SIG-M5 treated with dmso at 0.1 percent for 504 hours (cell line): ENCODE measurements around the gene RNF13.
A peak's percentile ranks its signal among the peaks of the same experiment; 100 is the strongest.
"Not testable (repeated sequence)": the region's sequence is repeated elsewhere in the genome, so short reads cannot be mapped to it uniquely, and the experiment has no call there.

Source experiments
- DNase-seq: peaks from one replicate; lab custom pipeline; 2025; ENCODE audit not compliant: unreplicated experiment; lab: John Stamatoyannopoulos, UW

RNF13 gene

DNA sequence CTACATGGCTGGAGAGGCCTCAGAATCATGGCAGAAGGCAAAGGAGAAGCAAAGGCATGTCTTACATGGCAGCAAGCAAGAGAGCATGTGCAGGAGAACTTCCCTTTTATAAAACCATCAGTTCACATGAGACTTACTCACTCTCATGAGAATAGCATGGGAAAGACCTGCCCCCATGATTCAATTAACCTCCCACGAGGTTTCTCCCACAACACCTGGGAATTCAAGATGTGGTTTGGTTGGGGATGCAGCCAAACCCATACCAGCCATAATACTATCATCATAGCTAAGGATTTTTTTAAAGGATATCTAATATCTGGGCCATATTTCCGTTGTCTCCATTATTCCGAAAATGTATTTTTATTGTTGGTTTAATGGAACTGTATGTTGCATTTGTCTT, 26.5 kb downstream of the RNF13 start:
- DNase-seq = not testable (repeated sequence)

DNA sequence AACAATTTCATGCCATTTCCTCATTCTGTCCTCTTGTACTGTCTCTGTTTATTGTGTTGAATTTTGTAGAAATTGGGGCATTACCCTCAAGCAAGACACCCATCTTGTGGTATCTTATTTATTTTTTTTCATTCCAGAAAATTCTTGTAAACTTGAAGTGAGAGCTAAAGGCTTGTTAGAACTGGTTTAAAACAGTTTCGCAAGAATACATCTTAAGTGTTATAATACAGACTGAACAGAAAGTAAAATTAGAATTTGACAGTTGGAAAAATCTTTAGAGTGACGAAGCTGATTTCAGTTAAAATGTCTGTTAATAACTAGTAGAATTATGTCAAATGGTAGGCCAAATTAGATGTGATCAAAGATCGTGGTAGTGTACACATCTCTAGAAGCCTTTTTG, 26.9 kb downstream of the RNF13 start:
- no peak for DNase-seq

DNA sequence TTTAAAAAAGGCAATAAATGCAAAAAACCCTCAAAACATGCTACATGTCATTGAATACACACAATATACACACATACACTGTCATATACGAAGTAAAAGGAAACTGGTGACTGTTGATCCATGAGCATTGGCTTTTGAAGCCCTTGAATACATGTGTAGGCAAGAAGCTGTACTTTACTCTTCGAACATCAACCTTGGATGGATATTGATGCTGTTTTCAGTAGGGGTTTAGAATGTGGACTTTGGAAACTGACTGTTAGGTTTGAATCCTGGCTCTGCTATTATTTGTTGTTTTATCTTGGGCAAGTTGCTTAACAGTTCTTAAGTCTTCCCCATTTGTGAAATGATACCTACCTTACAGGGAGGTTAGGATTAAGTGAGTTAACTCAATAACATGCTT, 30.5 kb downstream of the RNF13 start:
- no peak for DNase-seq

DNA sequence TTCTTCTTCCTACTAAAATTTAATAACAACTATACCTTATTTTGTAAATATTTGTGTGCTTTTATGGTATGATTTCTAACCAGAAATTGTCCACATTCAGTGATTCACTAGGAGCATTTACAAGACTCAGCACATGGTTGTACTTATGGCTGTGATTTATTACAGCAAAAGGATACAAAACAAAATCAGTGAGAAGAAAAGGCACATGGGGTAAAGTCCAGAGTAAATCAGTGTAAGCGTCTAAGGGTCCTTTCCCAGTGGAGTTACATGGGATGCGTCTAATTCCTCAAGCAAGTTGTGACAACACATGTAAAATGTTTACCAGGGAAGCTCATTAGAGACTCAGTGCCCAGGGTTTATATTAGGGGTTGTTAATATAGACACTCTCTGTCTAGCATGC, 31.1 kb downstream of the RNF13 start:
- no peak for DNase-seq

DNA sequence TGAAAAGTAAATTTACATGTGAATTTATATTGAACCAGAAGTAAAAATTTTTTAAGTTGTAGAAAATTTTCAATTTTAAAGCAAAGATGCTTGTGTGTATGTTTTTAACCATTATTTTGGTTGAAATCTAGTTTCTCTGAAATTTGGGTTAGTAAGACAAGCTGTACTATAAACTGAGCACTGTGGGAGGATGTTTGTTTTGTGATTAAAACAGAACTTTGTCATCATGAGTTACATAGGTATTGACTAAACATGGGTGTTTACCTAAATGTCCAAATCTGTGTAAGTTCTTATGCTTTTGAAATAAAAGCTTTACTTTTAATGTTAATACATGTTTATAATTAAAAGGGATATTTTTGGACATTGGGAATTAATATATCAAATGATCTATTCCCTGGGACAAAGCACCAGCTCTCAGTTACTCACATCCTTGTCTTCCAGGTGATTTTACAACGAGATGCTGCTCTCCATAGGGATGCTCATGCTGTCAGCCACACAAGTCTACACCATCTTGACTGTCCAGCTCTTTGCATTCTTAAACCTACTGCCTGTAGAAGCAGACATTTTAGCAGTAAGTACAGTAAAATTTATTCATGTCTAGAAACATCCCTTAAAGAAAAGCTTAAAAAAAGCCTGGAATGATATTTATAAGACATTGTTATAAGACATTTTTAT, 32.7 kb downstream of the RNF13 start:
- no peak for DNase-seq

DNA sequence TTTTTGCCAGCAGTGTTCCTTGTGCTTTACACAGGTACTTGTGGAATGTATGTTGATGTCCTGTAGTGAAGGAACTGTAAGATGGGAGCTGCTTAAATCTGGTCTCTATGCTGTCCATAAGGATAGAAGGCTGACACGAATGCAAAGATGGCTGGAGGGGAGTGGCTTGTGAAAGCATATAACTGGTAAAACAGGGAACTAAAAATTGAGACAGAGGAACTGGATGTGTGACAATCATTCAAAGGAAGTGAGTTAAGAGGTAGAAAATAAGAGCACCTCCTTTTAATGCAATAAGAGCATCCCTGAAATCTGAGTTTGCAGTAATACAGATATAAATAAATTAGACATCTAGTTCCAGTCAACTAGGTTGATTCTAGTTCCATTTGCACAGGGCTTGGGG, 35.2 kb downstream of the RNF13 start:
- peak; percentile 60 for DNase-seq

DNA sequence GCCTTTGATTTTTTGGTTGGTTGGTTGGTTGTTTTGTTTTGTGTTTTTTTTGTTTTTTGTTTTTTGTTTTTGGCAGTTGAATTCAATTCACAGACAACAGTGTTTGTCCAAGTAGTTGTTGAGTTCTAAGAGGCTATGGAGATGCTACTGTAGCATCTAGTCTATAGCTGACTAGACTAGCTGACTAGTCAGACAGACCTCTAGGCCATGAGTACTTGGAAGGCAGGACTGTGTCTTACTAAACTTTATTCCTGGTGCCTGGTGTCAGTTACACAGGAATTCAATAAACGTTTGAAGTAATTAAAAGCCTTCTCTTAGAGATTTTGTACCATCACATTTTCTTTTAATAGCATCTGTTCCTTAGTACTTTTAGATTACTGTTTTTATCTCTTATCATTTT, 35.7 kb downstream of the RNF13 start:
- no peak for DNase-seq

DNA sequence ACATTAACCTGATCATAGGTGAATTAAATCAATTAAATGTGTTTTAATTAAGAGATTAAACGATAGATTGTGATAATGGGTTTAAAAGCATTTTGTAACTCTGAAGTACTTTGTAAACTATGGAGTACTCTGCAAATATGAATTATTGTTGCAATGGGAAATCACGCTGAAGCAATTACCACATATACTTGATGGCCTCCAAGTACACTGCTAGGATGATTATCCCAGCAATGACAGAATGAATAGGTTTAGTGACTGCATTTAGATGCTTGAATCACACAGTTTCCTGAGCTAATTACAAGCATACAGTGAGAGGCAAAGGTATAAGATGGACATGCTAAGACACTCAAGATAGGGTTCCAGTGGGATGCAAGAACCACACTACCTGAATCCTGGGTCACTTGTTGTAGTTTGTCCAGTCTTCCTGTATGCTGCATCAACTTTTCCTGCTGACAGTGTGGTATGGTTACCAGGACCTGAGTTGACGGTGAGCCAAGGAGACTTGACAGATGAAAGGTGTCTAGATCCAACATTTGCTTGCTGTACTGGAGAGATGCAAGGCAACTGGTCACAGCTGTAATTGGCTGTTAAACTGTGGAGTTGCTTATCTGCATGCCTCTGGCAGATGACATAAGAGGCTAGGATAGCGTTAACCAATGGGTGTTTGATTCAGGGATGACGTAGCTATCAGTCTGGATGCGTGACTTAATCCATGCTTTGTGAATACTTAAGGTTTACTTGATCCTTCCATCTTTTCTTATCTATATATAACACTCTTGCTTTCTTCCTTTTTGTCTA, 38.0 kb downstream of the RNF13 start:
- no peak for DNase-seq

DNA sequence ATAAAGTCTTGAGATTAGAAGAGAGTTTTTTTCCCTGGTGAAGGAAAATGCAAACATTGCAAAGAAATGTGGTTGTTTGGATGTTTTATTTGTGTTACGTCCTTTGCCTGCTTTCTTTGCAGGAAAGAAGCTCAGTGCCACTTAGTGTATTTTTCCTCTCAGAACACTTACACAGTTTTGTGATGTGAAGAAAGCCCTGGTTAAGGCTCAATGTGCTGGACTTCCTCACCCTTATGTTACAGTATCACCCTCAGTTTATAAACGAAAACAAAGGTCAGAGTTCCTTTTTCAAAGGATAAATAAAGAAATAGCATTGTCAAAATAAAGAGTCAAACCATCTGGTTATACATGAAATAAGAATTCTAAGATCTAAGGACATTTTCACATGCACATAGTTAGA, 45.9 kb downstream of the RNF13 start:
- DNase-seq = no peak

DNA sequence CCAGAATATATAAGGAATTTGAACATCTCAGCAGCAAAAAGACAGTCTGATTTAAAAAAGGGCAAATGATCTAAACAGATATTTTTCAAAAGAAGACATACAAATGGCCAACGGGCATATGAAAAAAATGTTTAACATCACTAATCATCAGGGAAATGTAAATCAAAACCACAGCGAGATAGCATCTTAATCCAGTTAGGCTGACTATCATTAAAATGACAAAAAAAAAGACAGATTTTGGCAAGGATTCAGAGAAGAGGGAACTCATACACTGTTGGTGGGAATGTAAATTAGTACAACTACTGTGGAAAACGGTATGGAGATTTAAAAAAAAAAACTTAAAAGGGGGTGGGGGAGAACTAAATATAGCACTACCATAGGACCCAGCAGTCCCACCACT, 47.9 kb downstream of the RNF13 start:
- DNase-seq = no peak

DNA sequence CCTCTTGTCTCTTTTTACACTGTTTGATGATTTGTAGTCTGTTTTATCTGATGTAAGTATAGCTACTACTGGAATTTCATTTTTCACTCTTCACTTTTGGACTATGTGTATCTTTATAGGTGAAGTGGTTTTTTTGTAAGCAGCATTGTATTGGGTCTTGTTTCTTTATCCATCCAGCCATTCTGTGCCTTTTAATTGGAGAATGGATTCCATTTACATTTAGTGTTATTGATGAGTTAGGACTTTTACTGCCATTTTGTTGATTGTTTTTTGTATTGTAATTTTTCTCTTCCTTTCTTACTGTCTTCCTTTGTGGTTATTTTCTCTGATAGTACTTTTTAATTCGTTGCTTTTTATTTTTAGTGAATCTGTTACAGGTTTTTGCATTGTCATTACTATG, 54.5 kb downstream of the RNF13 start:
- DNase-seq = no peak

DNA sequence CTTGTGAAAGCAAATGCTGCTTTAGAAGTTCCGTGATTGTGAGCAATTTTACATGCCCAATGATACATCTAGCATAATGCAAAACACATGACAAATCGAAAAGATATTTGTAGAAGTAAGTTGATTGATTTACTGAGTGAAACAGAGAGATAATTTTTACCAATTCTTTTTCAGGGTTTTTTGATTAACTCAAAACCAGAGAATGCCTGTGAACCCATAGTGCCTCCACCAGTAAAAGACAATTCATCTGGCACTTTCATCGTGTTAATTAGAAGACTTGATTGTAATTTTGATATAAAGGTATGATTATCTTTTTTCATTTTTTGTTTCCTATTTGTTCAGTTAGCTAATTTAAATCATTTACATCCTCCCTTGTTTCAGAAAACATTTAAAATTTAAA, 58.8 kb downstream of the RNF13 start:
- DNase-seq = no peak

DNA sequence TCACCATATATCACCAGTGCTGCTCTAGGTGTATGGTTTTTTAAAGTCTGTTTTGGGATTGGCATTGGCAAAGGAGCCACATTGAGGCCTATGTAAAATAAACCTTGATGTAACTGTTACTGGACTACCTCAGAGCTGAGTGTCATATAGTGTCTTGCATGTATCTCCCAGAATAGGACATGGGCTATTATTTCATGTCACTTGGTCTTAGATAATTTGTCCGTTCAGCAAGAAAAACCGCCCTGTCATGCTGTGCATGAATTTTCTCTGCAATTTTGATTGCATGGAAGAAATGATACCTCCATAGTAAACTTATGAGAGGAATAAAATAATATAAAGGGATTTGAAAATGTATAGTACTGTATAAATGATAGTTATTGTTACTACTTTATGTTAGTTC, 59.6 kb downstream of the RNF13 start:
- DNase-seq = no peak

DNA sequence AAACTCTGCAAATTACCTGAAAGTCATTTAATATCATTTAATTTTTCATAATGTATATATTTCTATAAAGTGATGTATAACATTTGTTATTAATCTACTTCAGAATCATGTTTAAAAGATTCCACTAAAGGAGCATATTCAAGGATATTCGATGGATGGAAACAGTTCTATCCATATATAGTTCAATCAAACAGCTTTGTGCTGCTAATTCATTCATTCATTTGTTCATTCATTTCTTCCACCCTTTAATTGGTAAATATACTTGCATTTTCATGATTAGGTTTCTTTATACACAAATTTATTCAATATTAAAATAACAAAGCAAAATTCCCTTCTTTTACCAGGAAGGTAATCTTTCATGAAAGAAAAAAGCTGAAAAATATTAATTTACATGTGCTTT, 64.7 kb downstream of the RNF13 start:
- no peak for DNase-seq

DNA sequence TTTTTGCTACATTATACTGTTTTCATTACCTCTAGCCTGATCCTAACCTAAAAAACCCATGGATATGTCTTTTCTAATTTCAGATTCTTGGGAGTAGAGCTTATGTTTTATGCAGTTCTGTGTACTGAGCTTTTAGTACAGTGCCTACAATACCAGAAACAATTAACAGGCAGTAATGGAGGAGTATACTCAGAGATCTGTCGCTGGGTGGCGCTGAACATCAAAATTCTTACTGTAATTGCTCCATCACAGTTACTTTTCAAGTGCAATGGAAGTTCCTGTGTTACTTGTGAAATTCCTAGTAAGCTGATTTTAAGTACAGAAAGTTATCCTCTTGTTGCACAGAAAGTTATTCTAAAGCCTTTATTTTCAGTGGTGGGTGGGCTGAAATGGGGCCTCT, 66.9 kb downstream of the RNF13 start:
- peak; percentile 80 for DNase-seq

DNA sequence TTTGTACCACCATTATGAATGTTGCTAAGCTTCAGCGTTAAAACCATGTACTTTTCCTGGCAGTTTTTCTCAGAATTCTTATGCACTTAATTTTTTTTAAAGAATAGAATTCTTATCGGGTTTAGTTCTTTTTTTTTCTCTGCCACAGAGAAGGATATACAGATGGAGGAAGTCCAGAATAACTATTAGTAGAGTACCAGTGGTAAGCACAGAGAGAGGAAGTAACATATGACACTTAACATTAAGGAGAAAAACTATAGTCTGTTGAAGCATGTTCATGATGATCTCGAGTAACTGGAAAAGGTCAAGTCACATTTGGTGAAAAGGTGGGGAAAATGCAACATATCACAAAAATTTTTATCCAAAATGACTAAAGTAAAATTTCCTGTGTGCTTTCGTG, 68.9 kb downstream of the RNF13 start:
- DNase-seq = peak; percentile 69

DNA sequence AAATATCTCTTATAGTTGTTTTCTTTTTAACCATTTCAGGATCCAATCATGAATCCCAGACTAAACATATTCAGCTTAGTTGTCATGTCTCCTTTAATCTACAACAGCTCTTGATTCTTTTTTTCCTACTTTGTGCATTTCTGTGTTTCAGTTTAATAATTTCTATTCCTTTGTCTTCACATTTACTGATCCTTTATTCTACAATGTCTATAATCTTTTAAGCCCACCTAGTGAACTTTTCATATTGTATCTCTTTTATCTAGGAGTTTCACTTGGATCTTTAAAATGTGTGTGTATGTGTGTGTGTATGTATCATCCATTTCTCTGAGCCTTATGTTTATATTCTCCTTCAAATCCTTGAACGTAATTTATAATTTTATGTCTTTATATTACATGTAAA, 70.1 kb downstream of the RNF13 start:
- DNase-seq = no peak

DNA sequence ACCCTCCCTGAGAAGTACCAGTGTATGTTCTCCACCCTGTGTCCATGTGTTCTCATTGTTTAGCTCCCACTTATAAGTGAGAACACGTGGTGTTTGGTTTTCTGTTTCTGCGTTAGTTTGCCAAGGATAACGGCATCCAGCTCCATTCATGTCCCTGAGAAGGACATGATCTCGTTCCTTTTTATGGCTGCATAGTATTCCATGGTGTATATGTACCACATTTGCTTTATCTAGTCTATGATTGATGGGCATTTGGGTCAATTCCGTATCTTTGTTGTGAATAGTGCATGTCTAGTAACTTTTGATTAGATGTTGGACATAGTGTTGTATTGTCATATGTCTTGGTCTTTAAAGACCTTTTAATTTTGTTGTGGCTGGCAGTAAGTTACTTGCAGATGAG, 70.8 kb downstream of the RNF13 start:
- DNase-seq = not testable (repeated sequence)

DNA sequence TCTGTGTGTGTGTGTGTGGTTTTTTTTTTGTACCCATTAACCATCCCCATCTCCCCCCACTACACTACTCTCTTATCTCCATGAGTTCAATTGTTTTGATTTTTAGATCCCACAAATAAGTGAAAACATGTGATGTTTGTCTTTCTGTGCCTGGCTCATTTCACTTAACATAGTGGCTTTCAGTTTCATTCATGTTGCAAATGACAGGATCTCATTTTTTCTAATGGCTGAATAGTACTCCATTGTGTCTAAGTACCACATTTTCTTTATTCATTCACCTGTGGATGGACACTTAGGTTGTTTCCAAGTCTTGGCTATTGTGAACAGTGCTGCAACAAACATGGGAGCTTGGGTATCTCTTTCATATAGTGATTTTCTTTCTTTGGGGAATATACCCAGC, 71.8 kb downstream of the RNF13 start:
- DNase-seq = not testable (repeated sequence)

DNA sequence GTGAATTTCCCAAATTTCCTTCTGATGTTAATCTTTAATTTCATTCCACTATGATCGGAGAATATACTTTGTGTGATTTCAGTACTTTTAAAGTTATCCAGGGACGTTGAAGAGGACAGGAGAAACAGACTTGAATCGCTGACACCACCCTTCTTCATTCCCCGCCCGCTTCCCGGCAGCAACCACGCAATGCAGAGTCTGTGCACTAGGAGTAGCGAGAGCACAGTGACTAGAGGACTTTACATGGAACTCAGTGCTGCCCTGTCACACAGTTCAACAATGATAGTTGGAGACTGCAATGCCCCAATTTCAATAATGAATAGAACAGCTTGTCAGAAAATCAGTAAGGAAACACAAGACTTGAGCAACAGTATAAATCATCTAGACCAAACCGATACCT, 73.9 kb downstream of the RNF13 start:
- DNase-seq = no peak

DNA sequence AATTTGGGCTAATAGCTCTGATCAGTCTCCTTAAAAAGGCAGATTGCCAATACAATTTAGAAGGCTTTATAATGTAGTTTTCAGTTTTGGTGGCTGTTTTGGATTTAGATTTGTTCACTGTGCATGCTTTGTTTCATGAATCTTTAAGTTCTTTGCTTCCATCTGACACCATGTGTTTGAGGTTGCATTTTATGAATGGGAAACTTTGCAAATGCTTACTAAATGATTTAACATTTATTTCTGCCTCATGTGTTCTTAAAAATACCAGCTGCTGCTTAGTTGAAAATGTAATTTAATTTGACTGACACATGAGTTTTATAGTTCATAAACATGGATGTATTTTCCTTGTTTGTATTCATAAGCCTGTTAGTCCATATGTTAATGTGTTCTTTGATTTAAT, 78.6 kb downstream of the RNF13 start:
- no peak for DNase-seq

DNA sequence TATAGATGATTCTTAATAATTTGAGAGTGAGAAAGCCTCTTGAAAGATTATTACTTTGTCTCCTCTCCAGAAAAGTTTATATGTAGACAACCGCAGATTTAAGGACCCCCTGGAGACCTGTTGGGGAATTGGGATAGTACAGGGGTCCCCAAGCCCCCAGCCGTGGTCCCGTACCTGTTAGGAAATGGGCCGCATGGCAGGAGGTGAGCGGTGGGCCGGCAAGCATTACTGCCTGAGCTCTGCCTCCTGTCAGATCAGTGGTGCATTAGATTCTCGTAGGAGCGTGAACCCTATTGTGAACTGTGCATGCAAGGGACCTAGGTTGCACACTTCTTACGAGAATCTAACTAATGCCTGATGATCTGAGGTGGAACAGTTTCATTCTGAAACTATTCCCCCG, 79.4 kb downstream of the RNF13 start:
- no peak for DNase-seq

DNA sequence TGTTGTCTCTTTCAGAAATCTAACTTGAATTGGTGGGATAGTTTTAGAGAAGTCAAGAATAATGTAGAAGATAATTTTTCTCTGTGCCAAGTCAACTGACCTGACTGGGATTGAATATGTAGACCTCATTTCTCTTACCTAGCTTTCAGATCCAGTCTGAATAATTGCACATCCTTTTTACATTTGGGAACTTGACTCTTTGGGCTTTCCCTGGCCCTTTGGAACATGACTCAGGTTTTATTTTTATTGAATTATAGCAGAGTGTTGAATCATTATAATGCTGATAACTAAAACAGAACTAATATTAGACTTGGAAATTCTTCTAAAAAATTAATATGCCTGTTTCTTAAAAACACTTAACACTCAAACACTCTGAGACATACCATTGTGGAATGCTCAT, 81.2 kb downstream of the RNF13 start:
- DNase-seq = no peak
